HL-60/S4 (cell line): ENCODE data around the gene PLXNA4.
"Not testable (repeated sequence)": the region's sequence is repeated elsewhere in the genome, so short reads cannot be mapped to it uniquely, and the experiment has no call there.

ENCODE experiments used
- in situ Hi-C: fragments of 300-500 bp; cut with MboI; formaldehyde crosslinking; loops from 2 replicates; pipeline ENCODE4 v1.14.3; 2022; ENCODE audit warnings: low sequenced_read_pairs

The PLXNA4 gene

DNA sequence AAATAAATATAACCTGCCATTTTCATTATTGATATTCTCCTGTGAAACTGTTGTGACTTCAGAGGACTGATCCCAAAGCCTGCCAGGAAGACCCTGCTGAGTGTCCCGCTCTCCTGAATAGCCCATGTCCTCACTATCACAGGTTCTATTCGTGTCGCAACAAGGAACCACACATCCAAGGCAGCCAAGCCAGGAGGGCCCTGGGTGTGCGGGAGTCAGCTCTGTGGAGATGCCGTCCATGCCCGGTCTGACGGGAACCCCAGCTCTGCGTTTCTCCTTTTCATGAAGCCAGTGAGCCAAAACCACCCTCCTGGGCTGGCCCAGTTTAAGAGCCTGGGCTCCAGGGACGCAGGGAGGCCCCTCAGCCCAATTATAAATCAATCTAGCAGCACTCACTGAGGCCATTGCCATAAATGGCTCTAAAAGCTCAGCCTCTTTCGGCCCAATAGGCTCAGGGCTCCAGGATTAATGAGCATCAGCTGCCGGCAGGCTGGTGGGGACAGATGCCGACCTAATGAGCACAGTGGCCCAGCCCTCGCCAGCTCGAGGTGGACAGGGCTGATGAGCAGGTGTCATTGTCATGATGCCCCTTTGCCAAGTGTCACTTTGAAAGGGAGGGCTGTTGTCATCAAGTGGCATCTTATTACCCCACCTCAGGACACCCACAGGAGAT lies 177.9 kb downstream of the PLXNA4 start:
- in situ Hi-C loops = no loop called here

DNA sequence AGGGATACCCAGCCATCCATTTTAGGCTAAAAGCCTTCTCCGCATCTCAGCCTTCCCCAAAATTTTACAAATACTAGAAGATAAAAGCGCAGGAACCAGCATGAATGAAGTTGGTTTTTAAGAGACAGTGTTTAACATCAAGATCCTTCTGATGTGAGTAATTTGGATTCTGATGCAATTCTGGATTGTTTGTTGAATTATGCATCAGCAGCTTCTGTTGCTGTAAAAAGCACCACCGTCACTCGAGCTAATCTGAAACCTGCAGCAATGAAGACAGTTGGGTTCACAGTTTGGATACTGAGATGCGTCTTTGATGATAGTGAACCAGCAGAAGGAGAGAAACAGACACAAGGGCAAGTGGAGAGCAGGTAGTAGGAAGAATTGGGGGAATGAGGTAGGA lies 179.2 kb downstream of the PLXNA4 start:
- in situ Hi-C loops = no loop called here

DNA sequence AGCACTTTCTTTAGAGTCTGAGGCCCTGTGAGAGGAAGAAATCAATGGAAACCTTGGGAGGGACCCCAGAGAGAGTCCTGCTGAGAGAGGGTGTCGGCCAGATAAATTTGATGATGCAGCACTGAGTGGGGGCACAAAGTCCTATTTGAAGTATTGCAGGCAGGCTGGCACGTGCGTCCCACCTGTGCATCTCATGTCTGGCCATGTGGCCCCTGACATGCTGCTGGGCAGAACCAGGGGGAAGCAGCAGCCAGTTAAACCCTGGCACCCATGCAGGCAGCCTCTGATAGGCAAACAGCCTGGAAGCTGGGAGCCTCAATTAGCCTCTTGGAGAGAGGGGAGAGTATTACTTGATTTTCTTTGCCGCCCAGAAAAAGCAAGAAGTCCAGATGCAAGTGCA lies 180.9 kb downstream of the PLXNA4 start:
- in situ Hi-C loops = no loop called here

DNA sequence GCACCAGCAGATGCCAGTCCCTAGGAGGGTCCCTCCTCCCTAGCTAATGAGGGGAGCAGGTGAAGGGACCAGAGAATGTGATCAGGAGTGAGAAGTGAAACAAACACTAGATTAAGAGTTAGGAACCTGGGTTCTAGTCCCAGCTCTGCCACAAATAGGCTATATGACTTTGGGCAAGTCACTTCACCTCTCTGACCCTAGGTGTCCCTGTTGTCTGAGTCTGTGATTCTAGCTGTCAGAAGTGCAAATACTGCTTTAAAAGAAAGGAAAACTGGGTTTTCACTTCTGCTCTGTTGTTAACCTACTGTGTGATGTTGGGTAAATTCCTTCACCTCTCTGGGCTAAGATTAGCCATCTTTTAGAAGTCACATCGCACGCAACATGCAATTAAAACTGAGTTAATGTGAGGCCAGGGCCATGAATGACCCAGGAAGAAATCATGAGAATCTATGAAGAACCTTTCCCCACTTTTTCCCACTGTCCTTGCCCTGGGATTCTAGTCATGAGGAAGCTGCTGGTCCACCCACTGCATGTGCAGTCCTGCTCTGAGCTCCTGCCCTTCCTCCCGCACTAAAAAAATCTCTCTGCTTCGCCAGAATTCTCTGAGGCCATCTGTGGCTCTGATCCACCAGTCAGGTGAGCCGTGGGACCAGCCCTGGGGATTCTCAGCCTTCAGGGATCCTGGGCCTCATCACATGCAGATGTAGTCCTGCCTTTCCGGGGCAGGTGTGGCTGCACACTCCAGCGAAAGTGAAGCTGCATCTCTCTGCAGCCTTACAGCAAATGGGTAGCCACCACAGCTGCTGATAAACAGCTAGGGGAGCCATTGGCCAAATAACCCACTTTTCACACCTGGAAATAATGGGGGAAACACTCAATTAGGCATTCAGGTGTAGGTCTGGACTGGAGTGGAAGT lies 181.7 kb downstream of the PLXNA4 start:
- in situ Hi-C loops = no loop called here

DNA sequence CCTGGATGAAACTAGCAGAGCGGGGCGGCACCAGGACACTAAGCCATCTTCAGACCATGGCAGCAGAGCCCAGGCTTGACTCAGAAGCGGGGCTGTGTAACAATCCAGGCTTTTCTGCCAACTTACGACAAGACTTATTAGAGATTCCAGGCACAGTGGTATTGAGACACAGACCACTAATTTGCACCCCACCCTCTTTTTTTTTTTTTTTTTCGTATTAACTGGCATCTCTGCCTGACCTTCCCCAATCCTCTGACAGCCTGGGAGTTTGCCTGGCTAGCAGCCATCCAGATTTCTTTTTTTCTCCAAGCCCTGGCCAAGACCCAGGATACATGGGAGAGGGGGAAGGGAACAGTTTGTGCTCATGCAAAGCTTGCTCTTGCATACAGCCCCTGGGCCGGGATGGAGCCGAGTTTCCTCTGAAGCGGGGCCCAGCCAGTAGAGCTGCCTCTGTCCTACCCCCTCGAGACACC lies 182.4 kb downstream of the PLXNA4 start:
- in situ Hi-C loops = no loop called here

DNA sequence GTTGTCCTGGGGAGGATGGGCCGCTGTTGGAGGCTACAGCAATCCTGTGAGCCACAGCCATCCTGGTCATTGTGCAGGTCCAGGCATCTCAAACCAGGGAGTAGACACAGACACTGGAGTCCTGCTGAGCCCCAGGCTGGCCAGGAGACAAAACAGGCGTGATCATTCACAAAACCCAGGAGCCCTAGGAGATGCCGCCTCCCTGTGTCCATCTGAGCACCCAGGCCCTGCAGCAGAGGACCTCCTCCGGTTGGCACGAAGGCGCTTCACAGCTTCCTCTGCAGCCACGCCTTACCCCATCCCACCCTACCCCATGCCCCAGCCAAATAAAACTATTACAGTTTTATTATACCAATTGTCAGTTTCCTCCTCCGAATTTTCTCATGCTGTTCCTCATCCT lies 183.6 kb downstream of the PLXNA4 start:
- in situ Hi-C loops = no loop called here

DNA sequence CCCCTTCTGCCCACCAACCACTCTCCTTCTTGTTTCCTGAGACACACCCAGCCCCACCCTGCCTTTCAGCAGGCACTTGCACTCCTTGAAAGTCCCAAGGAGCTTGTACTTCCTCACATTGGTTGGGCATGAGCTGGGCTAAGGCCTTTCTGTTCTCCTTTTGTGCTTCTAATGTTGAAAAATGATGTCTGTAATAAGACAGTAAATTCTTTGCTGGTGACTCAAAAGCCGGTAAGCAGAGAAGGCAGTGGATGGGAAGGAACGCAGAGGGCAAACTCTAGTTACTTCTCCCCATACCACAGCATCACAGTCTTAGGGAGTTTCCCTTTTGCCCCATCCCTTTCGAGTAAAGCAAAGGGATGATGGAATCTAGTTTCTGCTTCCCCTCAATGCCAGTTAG lies 185.6 kb downstream of the PLXNA4 start:
- in situ Hi-C loops = no loop called here

DNA sequence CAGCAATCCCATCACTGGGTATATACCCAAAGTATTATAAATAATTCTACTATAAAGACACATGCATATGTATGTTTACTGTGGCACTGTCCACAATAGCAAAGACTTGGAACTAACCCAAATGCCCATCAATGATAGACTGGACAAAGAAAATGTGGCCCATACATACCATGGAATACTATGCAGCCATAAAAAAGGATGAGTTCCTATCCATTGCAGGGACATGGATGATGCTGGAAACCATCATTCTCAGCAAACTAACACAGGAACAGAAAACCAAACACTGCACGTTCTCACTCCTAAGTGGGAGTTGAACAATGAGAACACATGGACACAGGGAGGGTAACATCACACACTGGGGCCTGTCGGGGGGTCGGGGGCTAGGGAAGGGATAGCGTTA lies 186.2 kb downstream of the PLXNA4 start:
- in situ Hi-C loops = not testable (repeated sequence)

DNA sequence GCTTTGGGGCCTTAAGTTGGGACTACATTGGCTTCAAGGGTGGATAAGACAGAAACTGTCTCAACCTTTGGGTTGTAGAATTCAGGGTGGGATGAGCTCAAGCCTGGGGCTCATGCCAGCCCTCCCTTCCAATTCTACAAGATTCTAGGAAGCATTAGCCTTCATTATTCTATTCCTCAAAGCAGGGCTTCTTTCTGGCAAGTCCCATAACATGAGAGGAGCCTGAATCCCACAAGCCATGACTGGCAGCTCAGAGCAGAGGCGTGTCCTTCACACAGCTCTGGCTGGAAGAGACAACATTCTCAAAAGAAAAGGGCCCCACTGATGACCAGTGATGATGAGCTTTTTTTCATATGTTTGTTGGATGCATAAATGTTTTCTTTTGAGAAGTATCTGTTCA lies 187.6 kb downstream of the PLXNA4 start:
- in situ Hi-C loops = no loop called here

DNA sequence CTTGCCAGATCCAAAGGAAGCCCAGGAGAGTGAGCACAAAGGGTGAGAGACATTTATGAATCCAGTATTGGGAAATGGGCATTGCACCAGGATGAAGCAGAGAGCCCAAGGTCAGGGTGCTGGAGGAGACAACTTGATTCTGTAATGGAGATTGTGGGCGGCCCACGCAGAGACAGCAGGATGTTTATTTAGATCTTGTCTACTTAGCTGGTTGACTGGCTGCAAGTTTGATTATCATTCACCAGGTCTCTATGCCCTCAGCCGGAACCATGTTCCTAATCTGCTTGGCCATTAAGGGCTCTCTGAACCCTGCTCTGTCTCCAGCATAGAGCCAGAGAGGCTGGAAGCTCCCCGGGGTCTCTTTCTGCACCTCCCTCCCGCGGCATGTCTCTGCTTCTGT lies 188.7 kb downstream of the PLXNA4 start:
- in situ Hi-C loops = no loop called here

DNA sequence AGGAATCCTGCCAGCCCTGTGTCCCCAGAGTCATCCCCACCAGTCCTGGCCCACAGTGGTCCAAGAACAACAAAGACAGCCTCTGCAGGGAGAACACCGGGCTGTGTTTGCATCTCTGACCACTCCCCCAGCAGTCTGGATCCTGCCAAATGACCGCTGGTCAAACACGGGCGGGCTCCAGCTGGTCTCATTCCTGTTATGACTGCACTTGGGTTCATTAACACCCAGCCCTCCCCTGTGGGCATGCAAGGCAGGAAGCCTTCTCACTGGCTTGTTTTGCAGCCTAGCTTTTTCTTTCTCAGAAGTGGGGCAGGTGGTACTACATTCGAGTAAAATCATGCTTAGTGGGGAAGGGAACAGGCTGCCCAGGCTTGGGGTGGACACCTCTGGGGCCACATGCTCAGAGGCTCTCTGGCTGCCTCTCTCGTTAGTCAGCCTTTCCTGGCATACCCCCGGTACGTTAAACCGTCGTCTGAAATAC lies 190.0 kb downstream of the PLXNA4 start:
- in situ Hi-C loops = no loop called here

DNA sequence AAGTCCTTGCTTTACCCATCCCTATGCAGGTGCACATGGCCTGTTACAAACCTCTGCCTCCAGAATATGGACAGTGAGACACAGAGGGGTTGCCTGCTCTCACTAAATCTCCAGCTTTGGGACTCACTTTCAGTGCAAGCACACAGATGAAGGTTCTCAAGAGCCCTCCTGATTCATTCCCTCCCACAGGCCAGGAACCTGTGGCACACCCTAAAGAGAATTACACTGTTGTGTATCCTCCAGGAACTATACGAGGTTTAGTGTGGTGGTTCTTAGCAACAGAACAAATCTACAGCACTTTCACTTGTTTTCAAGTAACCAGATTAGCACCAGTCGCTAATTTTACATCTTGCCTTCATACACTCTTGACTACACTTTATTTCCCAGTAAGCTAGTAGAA lies 192.3 kb downstream of the PLXNA4 start:
- in situ Hi-C loops = no loop called here

DNA sequence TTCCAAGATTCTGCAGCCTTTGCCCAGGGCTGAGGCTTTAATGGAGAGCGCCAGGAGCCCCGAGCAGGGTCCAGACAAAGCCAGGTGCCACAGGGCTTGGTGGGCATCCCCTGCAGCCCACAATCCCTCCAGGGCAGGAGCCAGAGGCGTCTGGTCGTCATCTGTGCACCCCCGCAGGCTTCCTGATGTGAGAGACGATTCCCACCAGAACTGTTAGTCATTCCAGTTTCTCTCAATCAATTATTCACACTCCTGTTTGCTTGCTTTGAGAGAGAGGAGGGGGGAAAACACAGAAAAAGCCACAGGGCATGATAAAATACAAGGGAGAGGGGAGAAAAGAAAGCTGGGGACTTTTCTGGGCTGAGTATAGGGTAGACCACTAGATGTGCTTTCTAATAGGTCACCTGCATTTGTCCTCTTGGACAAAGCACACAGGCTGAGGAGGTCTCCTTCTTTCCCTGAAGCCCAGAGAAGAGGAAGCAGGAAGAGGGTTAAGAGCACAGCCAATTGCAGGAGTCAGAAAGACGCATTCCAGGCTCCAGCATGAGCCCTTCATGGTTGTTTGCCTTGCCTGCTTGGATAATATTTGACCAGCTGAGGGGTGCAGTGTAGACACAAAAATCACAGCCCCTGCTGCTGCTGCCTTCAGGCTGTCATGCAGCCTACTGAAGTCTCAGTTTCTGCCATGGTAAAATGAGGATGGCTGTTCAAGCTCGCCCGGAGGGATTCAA lies 194.4 kb downstream of the PLXNA4 start:
- in situ Hi-C loops = no loop called here

DNA sequence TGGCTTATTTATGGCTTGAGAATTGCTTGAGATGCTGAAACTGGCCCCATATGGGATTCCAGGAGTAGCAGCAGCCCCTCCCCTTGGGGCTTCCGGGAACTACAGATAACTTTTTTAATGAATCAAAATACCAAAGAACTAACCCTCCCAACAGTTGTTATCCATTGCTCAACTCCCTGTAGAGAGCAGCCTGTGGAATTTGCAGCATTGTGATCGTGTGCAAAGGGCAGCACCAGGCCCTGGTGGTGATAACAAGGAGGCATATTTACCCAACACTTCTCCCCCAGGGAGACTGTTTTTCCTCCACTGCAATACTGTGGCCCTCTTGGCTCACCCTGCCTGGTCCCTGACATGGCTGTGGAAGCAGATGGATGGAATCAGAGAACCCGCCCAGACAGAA lies 196.2 kb downstream of the PLXNA4 start:
- in situ Hi-C loops = no loop called here

DNA sequence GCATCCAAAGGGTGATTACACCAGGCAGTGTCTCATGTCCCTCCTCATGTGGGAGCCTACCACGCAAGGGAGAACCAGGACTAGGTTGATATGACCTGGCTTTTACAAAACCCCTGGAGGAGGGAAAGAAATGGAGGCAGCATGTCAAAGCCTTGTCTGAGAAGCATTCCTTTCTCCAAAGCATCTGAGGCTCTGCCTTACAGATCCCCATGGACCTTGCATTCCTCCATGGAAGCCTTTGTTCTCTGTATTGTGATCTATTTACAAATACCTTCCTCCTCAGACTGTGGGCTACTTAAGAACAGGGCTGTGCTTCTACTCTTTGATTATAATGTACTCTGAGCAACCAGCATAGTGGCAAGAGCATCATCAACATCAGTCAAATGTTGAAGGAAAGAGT lies 197.0 kb downstream of the PLXNA4 start:
- in situ Hi-C loops = no loop called here

DNA sequence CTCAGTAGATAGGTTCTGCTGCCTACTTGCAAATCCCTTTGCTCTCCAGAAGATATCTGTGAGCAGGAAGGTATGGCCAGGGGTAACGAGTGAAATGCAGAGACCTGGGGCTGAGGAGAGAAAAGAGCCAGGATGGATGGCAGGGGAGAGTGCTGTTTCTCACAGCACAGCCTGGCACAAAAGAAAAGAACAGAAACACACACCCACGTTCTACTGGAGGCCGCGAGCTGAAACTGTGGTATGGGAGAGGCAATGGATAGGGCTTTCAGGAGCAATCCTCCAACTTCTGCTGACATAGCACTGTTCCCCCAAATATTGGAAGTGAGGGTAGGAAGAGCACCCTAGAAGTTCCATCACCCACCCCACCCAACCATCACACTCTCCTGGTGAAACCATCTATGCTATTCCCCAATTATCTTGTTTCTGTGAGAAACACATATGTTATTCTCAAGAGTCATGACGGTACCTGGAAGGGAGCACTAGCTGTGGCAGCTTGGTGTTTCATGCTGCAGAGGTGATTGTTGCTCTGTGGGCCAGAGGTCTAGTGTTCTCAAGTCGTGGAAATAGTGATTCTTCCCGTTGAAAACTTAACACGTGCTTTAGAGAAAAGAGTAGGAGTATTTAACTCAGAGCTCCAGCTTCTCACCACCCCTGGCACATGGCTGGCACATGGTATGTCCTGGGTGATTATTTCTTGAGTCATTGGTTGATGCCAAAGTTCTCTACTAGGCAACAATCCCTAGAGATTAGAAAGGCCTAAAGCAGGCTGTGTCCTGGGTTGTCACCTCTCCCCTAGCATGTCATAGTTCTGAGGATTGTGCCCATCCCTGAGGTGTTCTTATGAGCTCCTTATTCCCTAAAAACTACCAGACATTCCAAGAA lies 198.3 kb downstream of the PLXNA4 start:
- in situ Hi-C loops = no loop called here

DNA sequence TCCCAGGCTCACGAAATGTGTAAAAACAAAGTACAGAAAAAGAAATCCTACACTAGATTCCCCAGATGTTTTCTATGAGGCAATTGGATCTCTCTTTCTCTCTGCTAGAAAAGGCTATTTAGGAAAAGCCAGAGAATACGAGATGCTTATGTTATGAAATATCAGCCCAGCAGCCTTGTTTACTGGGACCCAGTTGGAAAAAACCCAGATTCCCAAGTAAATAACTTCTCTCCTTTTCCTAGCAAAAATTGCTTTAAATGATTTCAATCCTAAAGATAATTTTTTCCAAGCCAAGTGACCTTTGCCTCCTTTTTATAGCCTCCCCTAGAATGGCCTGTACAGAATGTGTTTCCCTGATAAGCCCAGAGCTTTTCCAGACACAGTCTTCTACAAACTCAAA lies 199.3 kb downstream of the PLXNA4 start:
- in situ Hi-C loops = no loop called here

DNA sequence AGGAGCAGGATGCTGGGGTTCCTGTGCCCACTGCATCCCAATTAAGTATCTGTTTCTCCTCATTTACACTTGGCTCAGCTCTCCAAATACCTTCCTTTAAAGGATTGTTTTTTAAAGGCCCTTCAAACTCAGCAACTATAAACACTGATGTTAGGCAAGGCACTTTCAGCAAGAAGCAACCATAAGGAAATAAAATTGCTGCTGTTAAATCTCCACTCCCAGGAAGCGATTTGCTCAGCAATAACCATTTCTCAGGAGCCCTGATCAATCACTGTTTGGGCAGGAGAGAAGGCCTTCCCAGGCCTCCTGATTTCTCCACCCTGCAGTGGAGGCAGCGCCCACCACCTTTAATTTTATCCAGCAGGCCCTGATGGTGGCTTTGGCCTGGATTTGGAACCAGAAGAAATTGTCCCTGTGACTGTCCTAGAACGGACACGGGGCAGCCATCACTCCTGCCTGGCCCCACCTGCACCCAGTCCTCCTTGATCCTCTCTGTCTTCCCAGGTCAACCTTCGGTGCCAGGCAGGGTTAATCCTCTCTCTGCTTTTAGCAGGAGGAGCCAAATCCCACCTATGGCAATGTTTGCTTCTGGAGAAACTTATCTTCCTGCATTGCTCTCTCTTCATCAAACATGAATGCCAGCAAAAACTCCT lies 199.8 kb downstream of the PLXNA4 start:
- in situ Hi-C loops = no loop called here

DNA sequence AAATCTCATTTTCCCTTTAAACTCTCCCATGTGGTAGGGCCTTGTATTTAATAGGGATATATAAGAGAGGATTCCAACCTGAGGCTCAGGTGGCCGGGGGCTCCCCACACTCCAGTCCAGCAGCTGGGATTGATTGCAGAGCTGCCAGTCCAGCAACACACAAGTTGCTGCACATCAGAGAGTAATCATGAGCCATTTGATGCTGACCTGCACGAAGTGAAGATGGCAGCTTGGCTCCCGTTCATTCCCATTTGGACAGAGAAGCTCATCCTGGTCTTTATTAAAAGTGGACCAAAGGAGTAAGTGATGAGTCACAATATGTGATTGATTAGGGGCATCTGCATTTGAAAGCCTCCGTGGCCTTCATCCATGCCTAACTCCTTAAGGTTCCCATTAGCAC lies 202.4 kb downstream of the PLXNA4 start:
- in situ Hi-C loops = no loop called here

DNA sequence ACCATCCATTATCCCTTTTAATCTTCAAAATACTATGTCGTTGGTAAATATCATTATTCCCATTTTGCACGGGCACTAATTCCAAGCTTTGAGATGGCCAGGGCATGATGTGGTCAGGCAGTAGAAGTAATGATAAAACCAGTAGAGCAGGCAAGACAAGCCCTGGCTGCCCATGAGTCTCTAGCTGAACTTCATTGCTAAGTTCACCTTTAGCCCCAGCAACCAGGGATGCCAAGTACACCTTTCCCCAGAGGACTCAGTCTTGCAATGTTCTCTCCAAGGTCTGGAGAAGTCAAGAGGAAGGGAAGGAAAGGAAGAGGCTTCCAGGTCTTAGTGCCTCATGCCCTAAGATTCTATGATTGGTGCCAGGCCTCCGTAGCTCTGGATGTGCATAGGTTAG lies 203.2 kb downstream of the PLXNA4 start:
- in situ Hi-C loops = no loop called here
